ENCODE results near the gene ARHGAP40.
A peak's percentile ranks its signal among the peaks of the same experiment; 100 is the strongest.

ARHGAP40 gene

DNA sequence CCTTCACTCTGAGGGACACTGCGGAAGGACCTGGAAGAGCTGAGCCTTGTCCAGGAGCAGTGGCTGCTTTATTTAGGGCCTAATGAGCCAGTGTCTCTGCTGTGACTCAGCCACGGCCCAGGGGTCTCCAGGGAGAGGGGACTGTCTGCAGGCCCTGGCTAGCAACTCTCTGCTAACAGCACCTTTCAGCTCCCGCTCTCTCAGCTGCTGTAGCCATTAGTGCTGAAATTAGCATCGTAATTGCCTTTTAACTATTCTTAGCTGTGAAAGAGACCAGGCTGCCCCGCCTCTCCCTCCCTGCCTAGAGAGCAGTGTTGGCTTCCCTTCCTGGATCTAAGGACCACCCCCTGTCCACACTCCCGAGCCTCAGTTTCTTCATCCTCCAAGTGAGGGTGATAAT lies 69.6 kb downstream of the ARHGAP40 start:
- no peak overlapping the region for H3K9ac ChIP-seq (ENCODE audit: low read length)
- H3K79me1 ChIP-seq (ENCODE audit: low read length) = no peaks in the 10 kb centered on the region
- no peak overlapping the region for H3K4ac ChIP-seq (ENCODE audit: low read depth, low read length)
- no peaks in the 10 kb centered on the region for H3K4me1 ChIP-seq (ENCODE audit: control insufficient read depth, low read depth, low read length)
- no peak overlapping the region for H2BK5ac ChIP-seq (ENCODE audit: low read length)
- WGBS (ENCODE audit: extremely low coverage, insufficient coverage, low lambda C conversion rate) = no CpG with 5 or more reads among the region's 6 CpGs
- H3K4me2 ChIP-seq (ENCODE audit: low read length) = no peak overlapping the region
- H3K27ac ChIP-seq (ENCODE audit: low read depth, low read length) = no peak overlapping the region
- no peak overlapping the region for H2BK120ac ChIP-seq (ENCODE audit: low read depth, low read length)
- no peak overlapping the region for H3K23ac ChIP-seq (ENCODE audit: low read length)
- H3K18ac ChIP-seq (ENCODE audit: low read length) = no peak overlapping the region
- H2AK5ac ChIP-seq (ENCODE audit: low read length) = no peak overlapping the region
- H2BK15ac ChIP-seq (replicated peaks; ENCODE audit: low read depth) = no peak overlapping the region
- H4K8ac ChIP-seq (ENCODE audit: low read depth, low read length) = no peak overlapping the region
- no peaks in the 10 kb centered on the region for H3K36me3 ChIP-seq (ENCODE audit: control insufficient read depth, insufficient read depth, low read length)
- DNase-seq = peak; percentile 52
- H3K79me2 ChIP-seq (ENCODE audit: control insufficient read depth, insufficient read depth, low read length) = no peaks in the 10 kb centered on the region
- H3K27me3 ChIP-seq (ENCODE audit: insufficient read depth, low read length, poor library complexity) = peaks cover 4% of the 10 kb centered on the region
- no peak overlapping the region for H3K56ac ChIP-seq (ENCODE audit: low read length)
- H4K5ac ChIP-seq (ENCODE audit: low read length) = no peak overlapping the region
- no peak overlapping the region for H3K4me3 ChIP-seq (ENCODE audit: low read length)

- Histone ChIP-seq H3K23ac (ENCODE audit: low read length) (no peak overlapping the region), H3K79me1 (ENCODE audit: low read length) (no peaks in the 10 kb centered on the region), H3K9ac (ENCODE audit: low read length) (no peak overlapping the region), H4K5ac (ENCODE audit: low read length) (no peak overlapping the region), H3K18ac (ENCODE audit: low read length) (no peak overlapping the region), H4K8ac (ENCODE audit: low read depth, low read length) (no peak overlapping the region), H2BK5ac (ENCODE audit: low read length) (no peak overlapping the region), H3K27ac (ENCODE audit: low read depth, low read length) (no peak overlapping the region), H3K36me3 (ENCODE audit: control insufficient read depth, insufficient read depth, low read length) (no peaks in the 10 kb centered on the region), H3K27me3 (ENCODE audit: insufficient read depth, low read length, poor library complexity) (peaks cover 4% of the 10 kb centered on the region), H3K56ac (ENCODE audit: low read length) (no peak overlapping the region), H3K4me1 (ENCODE audit: control insufficient read depth, low read depth, low read length) (no peaks in the 10 kb centered on the region), H3K4me3 (ENCODE audit: low read length) (no peak overlapping the region), H3K4me2 (ENCODE audit: low read length) (no peak overlapping the region), H3K4ac (ENCODE audit: low read depth, low read length) (no peak overlapping the region), H2BK15ac (replicated peaks; ENCODE audit: low read depth) (no peak overlapping the region), H3K79me2 (ENCODE audit: control insufficient read depth, insufficient read depth, low read length) (no peaks in the 10 kb centered on the region), H2AK5ac (ENCODE audit: low read length) (no peak overlapping the region), H2BK120ac (ENCODE audit: low read depth, low read length) (no peak overlapping the region)
- no peak for DNase-seq
- no CpG with 5 or more reads among the region's 4 CpGs for WGBS (ENCODE audit: extremely low coverage, insufficient coverage, low lambda C conversion rate)
Observed at GRCh38 chr20:38671701-38672292, 70.2 kb downstream of the ARHGAP40 start.

- no peak overlapping the region for H4K5ac ChIP-seq (ENCODE audit: low read length)
- H3K79me1 ChIP-seq (ENCODE audit: low read length) = no peaks in the 10 kb centered on the region
- H3K4me2 ChIP-seq (ENCODE audit: low read length) = no peak overlapping the region
- H2BK15ac ChIP-seq (replicated peaks; ENCODE audit: low read depth) = no peak overlapping the region
- H3K4ac ChIP-seq (ENCODE audit: low read depth, low read length) = no peak overlapping the region
- H2BK120ac ChIP-seq (ENCODE audit: low read depth, low read length) = no peak overlapping the region
- H3K18ac ChIP-seq (ENCODE audit: low read length) = no peak overlapping the region
- H3K79me2 ChIP-seq (ENCODE audit: control insufficient read depth, insufficient read depth, low read length) = no peaks in the 10 kb centered on the region
- H2AK5ac ChIP-seq (ENCODE audit: low read length) = no peak overlapping the region
- peaks cover 4% of the 10 kb centered on the region for H3K27me3 ChIP-seq (ENCODE audit: insufficient read depth, low read length, poor library complexity)
- no peak overlapping the region for H3K9ac ChIP-seq (ENCODE audit: low read length)
- no CpG with 5 or more reads among the region's 3 CpGs for WGBS (ENCODE audit: extremely low coverage, insufficient coverage, low lambda C conversion rate)
- H3K23ac ChIP-seq (ENCODE audit: low read length) = no peak overlapping the region
- no peak overlapping the region for H4K8ac ChIP-seq (ENCODE audit: low read depth, low read length)
- no peak overlapping the region for H3K56ac ChIP-seq (ENCODE audit: low read length)
- DNase-seq = no peak
- no peaks in the 10 kb centered on the region for H3K36me3 ChIP-seq (ENCODE audit: control insufficient read depth, insufficient read depth, low read length)
- H3K4me1 ChIP-seq (ENCODE audit: control insufficient read depth, low read depth, low read length) = no peaks in the 10 kb centered on the region
- H2BK5ac ChIP-seq (ENCODE audit: low read length) = no peak overlapping the region
- no peak overlapping the region for H3K4me3 ChIP-seq (ENCODE audit: low read length)
- H3K27ac ChIP-seq (ENCODE audit: low read depth, low read length) = no peak overlapping the region
Observed at GRCh38 chr20:38672504-38672903, 70.9 kb downstream of the ARHGAP40 start.

GRCh38 chr20:38673261-38673660 lies 71.7 kb downstream of the ARHGAP40 start:
- no peaks in the 10 kb centered on the region for H3K79me1 ChIP-seq (ENCODE audit: low read length)
- H2BK15ac ChIP-seq (replicated peaks; ENCODE audit: low read depth) = no peak overlapping the region
- H3K9ac ChIP-seq (ENCODE audit: low read length) = no peak overlapping the region
- H2AK5ac ChIP-seq (ENCODE audit: low read length) = no peak overlapping the region
- H3K79me2 ChIP-seq (ENCODE audit: control insufficient read depth, insufficient read depth, low read length) = no peaks in the 10 kb centered on the region
- H3K23ac ChIP-seq (ENCODE audit: low read length) = no peak overlapping the region
- no peak overlapping the region for H3K18ac ChIP-seq (ENCODE audit: low read length)
- no peak overlapping the region for H4K5ac ChIP-seq (ENCODE audit: low read length)
- H3K27ac ChIP-seq (ENCODE audit: low read depth, low read length) = no peak overlapping the region
- no peak overlapping the region for H3K4ac ChIP-seq (ENCODE audit: low read depth, low read length)
- no peak overlapping the region for H2BK5ac ChIP-seq (ENCODE audit: low read length)
- WGBS (ENCODE audit: extremely low coverage, insufficient coverage, low lambda C conversion rate) = no CpG with 5 or more reads among the region's 5 CpGs
- no peak overlapping the region for H3K4me3 ChIP-seq (ENCODE audit: low read length)
- no peaks in the 10 kb centered on the region for H3K4me1 ChIP-seq (ENCODE audit: control insufficient read depth, low read depth, low read length)
- peaks cover 4% of the 10 kb centered on the region for H3K27me3 ChIP-seq (ENCODE audit: insufficient read depth, low read length, poor library complexity)
- H3K56ac ChIP-seq (ENCODE audit: low read length) = no peak overlapping the region
- H4K8ac ChIP-seq (ENCODE audit: low read depth, low read length) = no peak overlapping the region
- peak overlapping the region; percentile 9 for H3K4me2 ChIP-seq (ENCODE audit: low read length)
- H2BK120ac ChIP-seq (ENCODE audit: low read depth, low read length) = no peak overlapping the region
- no peak for DNase-seq
- no peaks in the 10 kb centered on the region for H3K36me3 ChIP-seq (ENCODE audit: control insufficient read depth, insufficient read depth, low read length)

- no peak overlapping the region for H3K23ac ChIP-seq (ENCODE audit: low read length)
- no peaks in the 10 kb centered on the region for H3K79me1 ChIP-seq (ENCODE audit: low read length)
- no CpG with 5 or more reads among the region's 13 CpGs for WGBS (ENCODE audit: extremely low coverage, insufficient coverage, low lambda C conversion rate)
- peaks cover 4% of the 10 kb centered on the region for H3K27me3 ChIP-seq (ENCODE audit: insufficient read depth, low read length, poor library complexity)
- no peak overlapping the region for H3K4ac ChIP-seq (ENCODE audit: low read depth, low read length)
- H3K18ac ChIP-seq (ENCODE audit: low read length) = no peak overlapping the region
- H2AK5ac ChIP-seq (ENCODE audit: low read length) = no peak overlapping the region
- H3K4me3 ChIP-seq (ENCODE audit: low read length) = peak overlapping the region; percentile 53
- H3K56ac ChIP-seq (ENCODE audit: low read length) = peak overlapping the region; percentile 83
- no peak overlapping the region for H4K8ac ChIP-seq (ENCODE audit: low read depth, low read length)
- H3K4me2 ChIP-seq (ENCODE audit: low read length) = peak overlapping the region; percentile 72
- H2BK5ac ChIP-seq (ENCODE audit: low read length) = no peak overlapping the region
- H2BK15ac ChIP-seq (replicated peaks; ENCODE audit: low read depth) = no peak overlapping the region
- H3K27ac ChIP-seq (ENCODE audit: low read depth, low read length) = no peak overlapping the region
- no peaks in the 10 kb centered on the region for H3K36me3 ChIP-seq (ENCODE audit: control insufficient read depth, insufficient read depth, low read length)
- H3K9ac ChIP-seq (ENCODE audit: low read length) = peak overlapping the region; percentile 64
- H4K5ac ChIP-seq (ENCODE audit: low read length) = no peak overlapping the region
- H3K79me2 ChIP-seq (ENCODE audit: control insufficient read depth, insufficient read depth, low read length) = no peaks in the 10 kb centered on the region
- no peak overlapping the region for H2BK120ac ChIP-seq (ENCODE audit: low read depth, low read length)
- no peaks in the 10 kb centered on the region for H3K4me1 ChIP-seq (ENCODE audit: control insufficient read depth, low read depth, low read length)
- DNase-seq = peak; percentile 64
Observed at GRCh38 chr20:38673725-38674091, 72.1 kb downstream of the ARHGAP40 start.
